SK-N-SH treated with all-trans-retinoic acid at 6 μM for 48 hours (cell line): ENCODE measurements around the gene CDH19.

Source experiments
- ATAC-seq: fragments of 200-7000 bp; cut with Tn5 transposase; 3 replicates; pipeline ENCODE4 v1.9.1; 2020; ENCODE audit warnings: mild to moderate bottlenecking, moderate library complexity
- ARNTL ChIP-seq: fragments of 450-650 bp; formaldehyde crosslinking; IDR thresholded peaks from 2 replicates; pipeline ENCODE4 v1.5.0; 2020; ENCODE audit warnings: low read depth, mild to moderate bottlenecking, moderate library complexity, borderline replicate concordance
- BACH2 ChIP-seq: fragments of 250-450 bp; sonication (Bioruptor Pico); IDR thresholded peaks from 2 replicates; pipeline ENCODE4 v1.9.0; 2021; ENCODE audit warnings: mild to moderate bottlenecking, borderline replicate concordance
- CREB5 ChIP-seq: fragments of 250-450 bp; sonication (Bioruptor Pico); IDR thresholded peaks from 2 replicates; pipeline ENCODE4 v1.5.1; 2020; ENCODE audit warnings: low read depth, mild to moderate bottlenecking, moderate library complexity
- ISL1 ChIP-seq: fragments of 250-450 bp; sonication (Bioruptor Pico); IDR thresholded peaks from 2 replicates; pipeline ENCODE4 v2.1.2; 2022; ENCODE audit warnings: mild to moderate bottlenecking, moderate library complexity
- POU6F1 ChIP-seq: fragments of 250-450 bp; sonication (Bioruptor Pico); IDR thresholded peaks from 2 replicates; pipeline ENCODE4 v1.8.0; 2021; ENCODE audit warnings: low read depth, mild to moderate bottlenecking, moderate library complexity, borderline replicate concordance
- PPARA ChIP-seq: fragments of 250-450 bp; sonication (Bioruptor Pico); IDR thresholded peaks from 2 replicates; pipeline ENCODE4 v1.5.0; 2020; ENCODE audit warnings: mild to moderate bottlenecking, borderline replicate concordance
- SNAI2 ChIP-seq: fragments of 250-450 bp; sonication (Bioruptor Pico); IDR thresholded peaks from 2 replicates; pipeline ENCODE4 v1.5.0; 2020; ENCODE audit warnings: mild to moderate bottlenecking, moderate library complexity
- TCF4 ChIP-seq: fragments of 250-450 bp; sonication (Bioruptor Pico); IDR thresholded peaks from 2 replicates; pipeline ENCODE4 v1.8.0; 2021; ENCODE audit warnings: mild to moderate bottlenecking, moderate library complexity, borderline replicate concordance
- TOX ChIP-seq: fragments of 250-450 bp; sonication (Bioruptor Pico); IDR thresholded peaks from 2 replicates; pipeline ENCODE4 v1.8.0; 2021; ENCODE audit warnings: mild to moderate bottlenecking, moderate library complexity, borderline replicate concordance
- TSHZ2 ChIP-seq: fragments of 250-450 bp; sonication (Bioruptor Pico); IDR thresholded peaks from 2 replicates; pipeline ENCODE4 v1.5.0; 2020; ENCODE audit warnings: mild to moderate bottlenecking, moderate library complexity
- ZFP3 ChIP-seq: fragments of 250-450 bp; sonication (Bioruptor Pico); IDR thresholded peaks from 2 replicates; pipeline ENCODE4 v1.5.0; 2020; ENCODE audit warnings: mild to moderate bottlenecking, moderate library complexity
- ZFP30 ChIP-seq: fragments of 450-650 bp; formaldehyde crosslinking; IDR thresholded peaks from 2 replicates; pipeline ENCODE4 v1.5.0; 2022; ENCODE audit warnings: mild to moderate bottlenecking, moderate library complexity
- ZNF565 ChIP-seq: fragments of 450-650 bp; formaldehyde crosslinking; conservative IDR thresholded peaks from 2 replicates; pipeline ENCODE4 v1.5.0; 2020; ENCODE audit warnings: low read depth, mild to moderate bottlenecking, moderate library complexity
- TF ChIP-seq, protein P1 (sequence below): fragments of 250-450 bp; sonication (Bioruptor Pico); IDR thresholded peaks from 2 replicates; pipeline ENCODE4 v1.8.0; 2020; ENCODE audit warnings: mild to moderate bottlenecking, moderate library complexity, borderline replicate concordance

The CDH19 gene

GRCh38 chr18:66511792-66512191 is 92.1 kb downstream of the CDH19 start (continued):
- no peak for TF ChIP-seq CREB5
- TF ChIP-seq, all 23 proteins: peak for 0

GRCh38 chr18:66511289-66511688 is 92.6 kb downstream of the CDH19 start:
- ATAC-seq: no peak
- TF ChIP-seq POU6F1 (CRISPR knock-in tag) (no peak), SNAI2 (CRISPR knock-in tag) (no peak), TCF4 (CRISPR knock-in tag) (no peak), ZNF565 (CRISPR knock-in tag) (no peak), ARNTL (CRISPR knock-in tag) (no peak), PPARA (no peak), ZFP3 (CRISPR knock-in tag) (no peak), ZFP30 (CRISPR knock-in tag) (no peak), ISL1 (CRISPR knock-in tag) (no peak)
- TF ChIP-seq, protein P1, sequence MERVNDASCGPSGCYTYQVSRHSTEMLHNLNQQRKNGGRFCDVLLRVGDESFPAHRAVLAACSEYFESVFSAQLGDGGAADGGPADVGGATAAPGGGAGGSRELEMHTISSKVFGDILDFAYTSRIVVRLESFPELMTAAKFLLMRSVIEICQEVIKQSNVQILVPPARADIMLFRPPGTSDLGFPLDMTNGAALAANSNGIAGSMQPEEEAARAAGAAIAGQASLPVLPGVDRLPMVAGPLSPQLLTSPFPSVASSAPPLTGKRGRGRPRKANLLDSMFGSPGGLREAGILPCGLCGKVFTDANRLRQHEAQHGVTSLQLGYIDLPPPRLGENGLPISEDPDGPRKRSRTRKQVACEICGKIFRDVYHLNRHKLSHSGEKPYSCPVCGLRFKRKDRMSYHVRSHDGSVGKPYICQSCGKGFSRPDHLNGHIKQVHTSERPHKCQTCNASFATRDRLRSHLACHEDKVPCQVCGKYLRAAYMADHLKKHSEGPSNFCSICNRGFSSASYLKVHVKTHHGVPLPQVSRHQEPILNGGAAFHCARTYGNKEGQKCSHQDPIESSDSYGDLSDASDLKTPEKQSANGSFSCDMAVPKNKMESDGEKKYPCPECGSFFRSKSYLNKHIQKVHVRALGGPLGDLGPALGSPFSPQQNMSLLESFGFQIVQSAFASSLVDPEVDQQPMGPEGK (CRISPR knock-in tag): no peak

GRCh38 chr18:66510357-66511045 is 93.4 kb downstream of the CDH19 start:
- TF ChIP-seq SNAI2 (CRISPR knock-in tag) (no peak), ZFP30 (CRISPR knock-in tag) (no peak), TSHZ2 (CRISPR knock-in tag) (no peak), ZFP3 (CRISPR knock-in tag) (no peak)
- ATAC-seq: no peak

DNA sequence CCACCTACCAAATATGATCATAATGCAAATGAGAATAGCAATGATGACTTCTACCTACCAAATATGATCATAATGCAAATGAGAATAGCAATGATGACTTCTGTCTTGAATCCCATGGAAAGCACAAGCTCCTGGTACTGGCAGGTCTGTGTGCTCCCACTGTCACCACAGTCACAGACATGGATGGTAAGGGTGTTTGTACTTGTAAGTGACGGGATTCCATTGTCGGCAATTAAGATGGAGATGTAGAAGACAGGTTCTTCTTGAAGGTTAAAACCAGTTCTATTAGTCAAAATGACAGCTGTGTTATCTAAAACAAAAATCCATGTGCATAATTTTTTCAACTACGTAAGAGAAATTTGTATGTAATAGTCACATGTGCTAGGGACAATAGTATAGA is 95.0 kb downstream of the CDH19 start:
- TF ChIP-seq BACH2: no peak
- no peak for TF ChIP-seq ARNTL (CRISPR knock-in tag)
- no peak for TF ChIP-seq TSHZ2 (CRISPR knock-in tag)
- TF ChIP-seq TOX (CRISPR knock-in tag): no peak
- no peak for TF ChIP-seq POU6F1 (CRISPR knock-in tag)
- no peak for ATAC-seq
